ENCODE measurements around the gene ANKS1B.

DNA sequence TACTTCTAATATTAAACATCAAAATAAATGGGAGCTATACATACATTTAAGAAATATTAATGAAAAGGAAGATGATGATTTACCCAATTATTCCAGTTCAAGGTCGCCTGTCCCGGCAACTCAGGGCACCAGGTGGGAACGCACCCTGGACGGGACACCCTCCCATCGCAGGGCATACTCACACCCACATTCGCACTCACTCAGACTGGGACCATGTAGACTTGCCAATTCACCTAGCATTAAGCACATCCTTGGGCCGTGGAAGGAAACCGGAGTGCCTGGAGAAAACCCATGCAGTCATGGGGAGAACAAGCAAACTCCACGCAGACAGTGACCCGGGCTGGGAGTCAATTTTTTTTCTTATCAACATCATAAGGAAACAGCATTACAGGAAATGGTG lies 864.8 kb downstream of the ANKS1B start:
- TF ChIP-seq, protein P1, sequence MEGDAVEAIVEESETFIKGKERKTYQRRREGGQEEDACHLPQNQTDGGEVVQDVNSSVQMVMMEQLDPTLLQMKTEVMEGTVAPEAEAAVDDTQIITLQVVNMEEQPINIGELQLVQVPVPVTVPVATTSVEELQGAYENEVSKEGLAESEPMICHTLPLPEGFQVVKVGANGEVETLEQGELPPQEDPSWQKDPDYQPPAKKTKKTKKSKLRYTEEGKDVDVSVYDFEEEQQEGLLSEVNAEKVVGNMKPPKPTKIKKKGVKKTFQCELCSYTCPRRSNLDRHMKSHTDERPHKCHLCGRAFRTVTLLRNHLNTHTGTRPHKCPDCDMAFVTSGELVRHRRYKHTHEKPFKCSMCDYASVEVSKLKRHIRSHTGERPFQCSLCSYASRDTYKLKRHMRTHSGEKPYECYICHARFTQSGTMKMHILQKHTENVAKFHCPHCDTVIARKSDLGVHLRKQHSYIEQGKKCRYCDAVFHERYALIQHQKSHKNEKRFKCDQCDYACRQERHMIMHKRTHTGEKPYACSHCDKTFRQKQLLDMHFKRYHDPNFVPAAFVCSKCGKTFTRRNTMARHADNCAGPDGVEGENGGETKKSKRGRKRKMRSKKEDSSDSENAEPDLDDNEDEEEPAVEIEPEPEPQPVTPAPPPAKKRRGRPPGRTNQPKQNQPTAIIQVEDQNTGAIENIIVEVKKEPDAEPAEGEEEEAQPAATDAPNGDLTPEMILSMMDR (IDR thresholded peaks at IDR 0.05) = no peak
- TF ChIP-seq ZNF317 (CRISPR knock-in tag; IDR thresholded peaks at IDR 0.05; ENCODE audit: borderline replicate concordance, low read depth) = no peak
- TF ChIP-seq IRF2 (CRISPR knock-in tag; IDR thresholded peaks at IDR 0.05; ENCODE audit: borderline replicate concordance, low read depth) = no peak
- TF ChIP-seq CREB1 (CRISPR knock-in tag; IDR thresholded peaks at IDR 0.05) = no peak
- no peak for TF ChIP-seq SMAD3 (CRISPR knock-in tag; IDR thresholded peaks at IDR 0.05; ENCODE audit: borderline replicate concordance)
- no peak for TF ChIP-seq JUN (CRISPR knock-in tag; IDR thresholded peaks at IDR 0.05)
